Measurements from ENCODE around the gene RIF1. TPM values are rescaled to one million over a fixed set of nuclear protein-coding genes. Genes with fewer than 3 reads are reported as not detected.
"Not testable (repeated sequence)": the region's sequence is repeated elsewhere in the genome, so short reads cannot be mapped to it uniquely, and the experiment has no call there.

RIF1 gene
- total RNA-seq, 1 donor from 2014 or later: 43.2 TPM

DNA sequence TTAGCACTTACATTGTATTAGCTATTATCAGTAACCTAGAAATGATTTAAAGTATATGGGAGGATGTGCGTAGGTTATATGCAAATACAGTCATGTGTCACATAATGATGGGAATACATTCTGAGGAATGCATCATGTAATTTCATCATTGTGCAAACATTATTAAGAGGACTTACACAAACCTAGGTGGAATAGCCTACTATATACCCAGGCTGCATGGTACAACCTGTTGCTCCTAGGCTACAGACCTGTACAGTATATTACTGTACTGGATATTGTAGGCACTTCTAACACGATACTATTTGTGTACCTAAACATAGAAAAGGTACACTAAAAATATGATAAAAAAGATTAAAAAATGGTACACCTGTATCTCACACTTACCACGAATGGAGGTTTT lies 7.9 kb downstream of the RIF1 start:
- no peak for DNase-seq

DNA sequence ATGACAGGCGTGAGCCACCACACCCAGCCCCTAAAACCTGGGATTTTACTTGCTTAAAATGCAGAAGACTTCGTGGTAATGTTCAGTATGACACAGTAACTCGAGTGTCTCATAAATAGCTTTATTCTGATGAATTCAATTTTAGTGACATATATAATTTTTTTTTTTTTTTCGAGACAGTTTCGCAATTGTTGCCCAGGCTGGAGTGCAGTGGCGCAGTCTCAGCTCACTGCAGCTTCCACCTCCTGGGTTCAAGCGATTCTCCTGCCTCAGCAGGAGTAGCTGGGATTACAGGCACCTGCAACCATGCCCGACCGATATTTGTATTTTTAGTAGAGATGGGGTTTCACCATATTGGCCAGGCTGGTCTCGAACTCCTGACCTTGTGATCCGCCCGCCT lies 12.0 kb downstream of the RIF1 start:
- not testable (repeated sequence) for DNase-seq

DNA sequence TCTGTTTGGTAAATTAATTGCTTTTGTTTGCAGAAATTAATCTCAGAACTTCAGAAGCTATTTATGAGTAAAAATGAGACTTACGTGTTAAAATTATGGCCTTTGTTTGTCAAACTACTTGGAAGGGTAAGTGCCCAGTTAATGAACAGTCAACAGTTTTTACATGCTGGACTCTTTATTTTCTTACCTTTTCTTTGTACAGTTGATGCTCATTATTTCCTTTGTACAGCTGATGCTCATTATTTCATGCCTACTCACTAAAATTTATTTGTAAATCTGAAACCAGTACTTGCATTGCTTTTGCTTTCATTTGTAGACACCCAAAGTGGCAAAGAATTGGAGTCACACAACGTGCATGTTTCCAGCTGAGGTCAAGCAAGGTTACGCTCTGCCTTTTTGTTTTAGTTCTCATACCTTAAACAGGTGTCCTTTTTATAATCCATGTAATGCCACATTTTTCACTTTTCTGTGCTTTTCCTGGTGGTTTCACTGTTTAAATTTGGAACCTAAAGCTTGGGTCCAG lies 13.3 kb downstream of the RIF1 start:
- no peak for DNase-seq

DNA sequence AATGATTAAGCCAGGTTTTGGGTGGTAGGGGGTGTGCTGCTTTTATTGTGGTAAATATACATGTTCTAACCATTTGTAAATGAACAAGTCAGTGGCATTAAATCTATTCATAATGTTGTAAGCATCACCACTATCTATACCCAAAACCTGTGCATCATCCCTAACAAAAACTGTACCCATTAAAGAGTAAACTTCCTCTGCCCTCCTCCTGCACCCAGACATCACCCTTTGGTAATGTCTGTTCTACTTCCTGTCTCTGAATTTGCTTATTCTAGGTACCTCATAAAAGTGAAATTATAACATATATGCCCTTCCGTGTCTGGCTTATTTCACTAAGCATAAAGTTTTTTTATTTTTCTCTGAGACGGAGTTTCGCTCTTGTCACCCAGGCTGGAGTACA lies 14.1 kb downstream of the RIF1 start:
- DNase-seq: no peak

DNA sequence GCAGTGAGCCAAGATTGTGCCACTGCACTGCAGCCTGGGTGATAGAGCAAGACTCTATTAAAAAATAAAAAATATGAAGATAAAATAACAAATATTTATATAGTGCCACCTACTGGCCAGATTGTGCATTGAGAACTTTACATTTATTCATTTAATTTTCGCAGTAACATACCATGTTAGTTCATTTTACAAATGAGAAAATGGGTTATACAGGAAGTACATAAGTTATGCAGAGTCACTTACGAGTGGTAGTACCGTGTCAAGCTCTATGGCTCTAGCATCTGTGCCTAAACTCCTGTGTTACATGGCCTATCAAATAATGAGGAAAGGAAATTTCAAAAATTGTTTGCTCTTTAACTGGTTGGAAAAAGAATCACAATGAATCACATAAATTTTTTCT lies 27.9 kb downstream of the RIF1 start:
- peak; percentile 51 for DNase-seq

DNA sequence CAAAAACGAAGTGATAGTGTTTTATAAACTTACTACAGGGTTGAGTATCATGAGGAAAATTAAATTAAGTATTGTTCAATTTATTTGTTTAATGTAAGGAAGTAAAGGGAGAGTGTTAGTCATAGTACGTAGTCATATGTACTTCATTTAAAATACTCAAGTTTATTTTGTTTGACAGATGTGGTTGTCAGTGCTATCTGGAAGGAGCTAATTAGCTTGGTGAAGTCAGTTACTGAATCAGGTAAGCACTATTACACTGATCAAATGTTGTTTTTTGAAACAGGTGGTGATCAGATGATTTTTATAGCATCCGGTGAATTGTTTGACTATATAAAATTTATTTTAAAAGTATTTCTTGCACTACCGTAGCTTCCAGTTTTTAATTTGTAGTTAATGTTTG lies 28.8 kb downstream of the RIF1 start:
- DNase-seq: no peak

DNA sequence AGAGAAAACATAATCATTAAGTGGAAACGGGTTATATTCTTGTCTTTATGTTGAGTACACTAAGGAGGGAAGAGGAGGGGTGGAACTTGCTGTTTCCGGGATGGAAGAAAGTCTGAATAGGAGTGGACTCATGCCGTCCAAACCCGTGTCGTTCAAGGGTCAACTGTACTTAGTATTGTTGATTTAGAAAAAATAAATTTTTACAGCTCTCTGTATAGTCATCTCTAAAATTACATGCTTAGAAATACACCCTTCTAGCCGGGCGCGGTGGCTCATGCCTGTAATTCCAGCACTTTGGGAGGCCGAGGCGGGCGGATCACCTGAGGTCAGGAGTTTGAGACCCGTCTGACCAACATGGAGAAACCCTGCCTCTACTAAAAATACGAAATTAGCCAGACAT lies 29.4 kb downstream of the RIF1 start:
- DNase-seq: no peak

DNA sequence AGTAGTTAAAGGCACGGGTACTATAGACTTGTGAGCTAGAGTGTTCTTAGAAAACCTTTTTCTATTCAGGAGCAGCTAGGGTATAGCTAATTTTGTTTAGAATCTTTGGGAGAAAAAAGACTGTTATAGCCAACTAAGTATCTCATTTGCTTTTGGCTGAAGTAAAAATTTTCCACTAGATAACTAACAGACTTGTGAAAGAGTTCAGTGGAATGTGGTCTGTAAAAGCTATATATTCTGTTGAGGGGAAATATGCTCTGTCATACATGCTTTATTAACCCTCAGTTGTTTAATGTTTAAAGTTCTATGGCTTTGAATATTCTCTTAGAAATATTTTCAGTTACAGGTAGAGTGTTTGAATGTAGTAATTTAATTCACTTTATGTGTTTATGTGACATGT lies 49.7 kb downstream of the RIF1 start:
- DNase-seq: no peak

DNA sequence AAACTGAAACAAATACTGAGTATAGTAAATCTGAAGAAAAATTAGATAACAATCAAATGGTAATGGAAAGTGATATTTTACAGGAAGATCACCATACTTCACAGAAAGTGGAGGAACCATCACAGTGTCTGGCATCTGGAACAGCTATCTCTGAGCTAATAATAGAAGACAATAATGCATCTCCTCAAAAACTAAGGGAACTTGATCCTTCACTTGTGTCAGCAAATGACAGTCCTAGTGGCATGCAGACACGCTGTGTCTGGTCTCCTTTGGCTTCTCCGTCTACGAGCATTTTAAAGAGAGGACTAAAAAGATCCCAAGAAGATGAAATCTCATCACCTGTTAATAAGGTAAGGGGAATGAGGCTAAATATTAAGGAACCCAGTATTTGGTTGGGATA lies 56.1 kb downstream of the RIF1 start:
- no peak for DNase-seq

DNA sequence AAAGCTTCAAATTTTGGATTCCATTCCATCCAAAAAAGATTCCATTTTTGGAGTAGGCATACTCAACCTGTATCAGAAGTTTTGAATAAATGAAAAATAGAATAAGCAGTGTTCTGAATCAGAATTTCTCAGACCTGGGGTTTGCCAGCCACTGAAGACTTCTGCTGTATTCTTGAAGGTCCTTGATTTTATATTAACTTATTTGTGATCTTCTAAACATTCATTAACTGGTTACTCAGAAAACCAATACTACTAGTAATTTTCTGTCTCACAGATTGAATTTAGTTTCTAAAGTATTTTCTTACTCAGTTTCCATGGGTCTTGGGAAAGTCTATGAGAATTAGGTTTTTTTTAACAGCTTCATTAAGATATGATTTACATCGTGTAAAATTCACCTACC lies 60.9 kb downstream of the RIF1 start:
- no peak for DNase-seq

DNA sequence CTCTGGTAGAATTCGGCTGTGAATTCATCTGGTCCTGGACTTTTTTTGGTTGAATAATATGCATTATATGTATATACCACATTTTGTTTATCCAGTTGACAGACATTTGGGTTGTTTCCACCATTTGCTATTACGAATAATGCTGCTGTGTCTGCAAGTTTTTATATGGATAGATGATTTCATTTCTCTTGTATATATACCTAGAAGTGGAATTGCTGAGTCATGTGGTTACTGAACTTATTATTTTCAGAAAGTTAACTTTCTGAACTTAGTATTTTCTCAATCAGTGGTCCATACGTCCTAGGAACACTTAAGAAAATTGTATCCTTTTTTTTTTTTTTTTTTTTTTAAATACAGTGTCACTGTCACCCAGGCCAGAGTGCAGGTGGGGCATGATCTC lies 63.3 kb downstream of the RIF1 start:
- no peak for DNase-seq

DNA sequence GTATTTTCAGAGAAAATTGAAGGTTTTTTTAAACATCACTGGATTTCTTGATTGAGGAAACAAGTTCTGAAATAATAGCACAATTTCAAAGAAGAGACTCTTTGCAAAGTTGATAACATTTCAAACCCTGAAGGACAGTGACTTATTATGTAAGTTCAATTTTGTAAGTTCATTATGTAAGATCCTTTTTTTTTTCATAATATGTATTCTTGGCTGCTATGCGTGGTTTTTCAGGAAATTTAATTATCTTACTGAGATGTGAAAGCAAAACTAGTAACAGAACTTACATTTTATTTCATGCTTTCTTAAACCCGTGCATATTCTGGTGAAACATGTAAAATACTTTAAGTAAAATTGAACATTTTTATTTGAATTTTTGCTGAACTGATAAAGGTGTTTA lies 65.4 kb downstream of the RIF1 start:
- DNase-seq: no peak

DNA sequence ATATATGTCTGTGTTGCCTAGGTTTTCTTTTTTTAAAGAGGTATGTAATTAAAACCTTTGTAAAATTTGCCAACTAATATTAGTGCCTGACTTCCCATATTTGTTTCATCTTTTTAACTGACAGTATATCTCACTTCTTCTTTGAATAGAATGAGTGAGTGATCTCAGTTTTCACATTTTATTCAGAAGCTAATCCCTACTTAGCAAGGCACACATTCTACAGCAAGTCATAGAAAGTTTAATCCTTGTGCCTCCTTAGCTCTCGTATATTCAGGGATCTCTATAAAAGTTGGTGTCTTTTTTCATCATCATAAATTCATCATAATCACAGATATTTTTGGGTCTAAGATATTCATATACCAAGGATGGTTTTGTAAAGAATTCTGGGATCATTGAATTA lies 66.6 kb downstream of the RIF1 start:
- no peak for DNase-seq

DNA sequence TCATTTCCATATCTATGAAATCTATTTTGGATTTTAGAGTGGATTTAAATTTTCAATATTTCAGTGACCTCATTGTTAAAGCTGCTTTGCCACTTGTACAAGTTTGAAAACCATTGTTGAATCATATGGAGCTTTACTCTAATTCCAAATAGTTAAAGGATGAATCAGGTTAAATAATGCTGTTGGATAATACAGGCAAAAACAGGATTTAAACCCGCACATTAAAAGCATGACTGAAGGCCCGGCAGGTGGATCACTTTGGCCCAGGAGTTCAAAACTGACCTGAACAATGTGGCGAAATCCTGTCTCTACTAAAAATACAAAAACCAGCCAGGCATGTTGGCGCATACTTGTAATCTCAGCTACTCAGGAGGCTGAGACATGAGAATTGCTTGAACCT lies 68.3 kb downstream of the RIF1 start:
- no peak for DNase-seq

DNA sequence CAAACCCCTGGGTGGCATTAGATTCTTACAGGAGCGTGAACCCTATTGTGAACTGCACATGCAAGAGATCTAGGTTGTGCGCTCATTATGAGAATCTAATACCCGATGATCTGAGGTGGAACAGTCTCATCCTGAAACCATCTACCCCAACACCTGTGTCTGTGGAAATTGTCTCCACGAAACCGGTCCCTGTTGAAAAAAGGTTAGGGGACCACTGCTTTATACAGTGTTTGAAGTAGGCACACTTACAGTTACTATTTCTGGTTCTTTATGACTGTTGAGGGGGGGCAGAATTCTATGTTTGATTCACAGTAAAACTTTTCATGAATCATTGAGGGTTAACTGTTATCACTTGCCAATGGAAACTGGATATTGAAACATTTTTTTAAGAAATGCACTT lies 72.0 kb downstream of the RIF1 start:
- DNase-seq: no peak

DNA sequence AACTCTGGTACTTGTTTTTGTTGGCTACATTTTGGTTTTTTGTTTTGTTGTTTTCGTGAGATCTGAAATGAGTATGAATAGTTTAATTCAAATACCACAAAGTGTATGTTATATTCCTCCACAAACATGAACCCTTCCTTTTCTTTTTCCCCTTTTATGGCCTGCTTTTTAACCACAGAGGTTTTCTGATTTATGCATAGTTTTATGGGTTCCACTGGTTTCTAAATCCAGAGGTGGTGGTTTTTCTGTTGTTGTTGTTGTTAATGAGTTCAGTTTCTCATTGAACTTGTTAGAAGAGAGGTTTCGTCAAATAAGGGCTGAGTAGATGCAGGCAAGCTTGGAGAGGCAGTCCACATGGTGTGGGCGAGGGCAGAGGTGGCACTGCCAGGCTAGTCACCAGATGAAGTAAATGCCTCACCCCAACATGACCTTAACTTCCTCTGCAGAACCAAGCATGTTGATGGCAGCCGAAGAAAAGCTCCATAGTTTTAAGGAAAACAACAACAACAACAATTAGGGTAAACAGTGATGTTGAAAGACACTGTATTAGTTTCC lies 72.5 kb downstream of the RIF1 start:
- no peak for DNase-seq

DNA sequence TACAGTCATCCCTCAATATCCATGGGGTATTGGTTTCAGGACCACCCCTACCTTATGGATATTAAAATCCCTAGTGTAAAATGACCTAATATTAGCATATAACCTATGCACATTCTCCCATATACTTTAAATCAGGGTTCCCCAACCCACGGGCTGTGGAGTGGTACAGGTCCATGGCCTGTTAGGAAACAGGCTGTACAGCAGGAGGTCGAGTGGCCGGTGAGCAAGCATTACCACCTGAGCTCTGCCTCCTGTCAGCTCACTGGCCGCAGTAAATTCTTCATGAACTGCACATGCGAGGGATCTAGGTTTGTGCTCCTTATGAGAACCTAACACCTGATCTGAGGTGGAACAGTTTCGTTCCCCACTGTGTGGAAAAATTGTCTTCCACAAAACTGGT lies 73.8 kb downstream of the RIF1 start:
- no peak for DNase-seq

DNA sequence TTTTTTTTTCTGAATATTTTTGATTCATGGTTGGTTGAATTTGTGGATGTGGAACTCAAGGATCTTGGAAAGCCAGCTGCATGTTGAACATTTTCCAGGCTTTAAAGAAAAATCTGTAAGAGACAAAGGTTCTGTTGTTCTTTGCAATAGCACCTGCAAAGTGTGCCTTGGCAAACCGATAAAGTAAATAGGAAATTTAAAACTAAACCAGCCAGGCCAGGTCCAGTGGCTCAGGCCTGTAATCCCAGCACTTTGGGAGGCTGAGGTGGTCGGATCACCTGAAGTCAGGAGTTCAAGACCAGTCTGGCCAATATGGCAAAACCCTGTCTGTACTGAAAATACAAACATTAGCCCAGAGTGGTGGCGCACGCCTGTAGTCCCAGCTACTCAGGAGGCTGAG lies 74.4 kb downstream of the RIF1 start:
- no peak for DNase-seq

DNA sequence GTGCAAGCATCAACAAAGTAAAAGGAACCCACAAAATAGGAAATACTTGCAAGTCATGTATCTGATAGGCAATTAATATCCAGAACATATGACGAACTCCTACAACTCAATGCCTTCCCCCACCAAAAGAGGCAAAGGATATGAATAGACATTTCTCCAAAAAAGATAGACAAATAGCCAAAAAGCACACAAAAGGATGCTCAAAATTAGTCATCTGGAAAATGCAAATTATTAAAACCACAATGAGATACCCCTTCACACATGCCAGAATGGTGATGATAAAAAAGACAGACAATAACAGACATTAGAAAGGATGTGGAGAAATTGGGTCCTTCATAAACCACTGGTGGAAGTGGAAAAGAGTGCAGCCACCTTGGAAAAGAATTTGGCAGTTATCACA lies 76.4 kb downstream of the RIF1 start:
- DNase-seq: no peak

DNA sequence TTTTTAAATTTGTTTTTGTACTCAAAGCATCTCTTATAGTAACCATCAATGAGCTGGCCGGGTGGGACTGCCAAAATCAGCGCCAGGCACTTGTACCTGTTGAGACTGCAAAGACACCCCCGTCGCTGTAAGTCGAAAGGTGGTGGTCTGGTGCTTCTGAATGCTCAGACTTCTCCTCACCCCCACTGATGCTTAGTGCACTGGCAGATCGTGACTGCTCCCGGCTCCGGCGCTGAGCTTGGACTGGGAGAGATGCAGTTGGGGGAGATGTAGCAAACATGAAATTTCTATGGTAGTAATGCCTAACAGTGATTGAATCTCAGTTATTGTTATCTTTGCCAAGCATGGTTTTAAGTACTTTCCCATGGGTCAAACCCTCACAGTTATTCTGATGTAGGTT lies 80.6 kb downstream of the RIF1 start:
- DNase-seq: no peak

DNA sequence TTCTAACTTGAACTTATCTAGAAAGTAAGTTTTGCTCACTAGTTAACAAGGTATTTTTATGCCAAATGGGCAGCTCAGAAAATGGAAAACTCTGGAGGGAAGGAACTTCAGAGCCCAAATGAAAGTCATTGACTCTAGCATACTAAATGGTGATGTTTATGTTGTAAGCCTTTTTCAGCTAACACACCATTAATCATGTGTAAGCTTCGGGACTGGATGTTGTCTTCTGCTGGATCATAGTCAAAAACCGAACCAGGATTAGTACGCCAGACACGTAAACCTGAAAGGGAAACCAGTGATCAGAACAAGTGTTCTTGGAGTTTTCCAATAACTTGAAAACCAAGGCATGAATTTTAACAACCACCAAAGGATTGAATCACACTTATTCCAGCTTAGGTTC lies 81.8 kb downstream of the RIF1 start:
- DNase-seq: no peak

DNA sequence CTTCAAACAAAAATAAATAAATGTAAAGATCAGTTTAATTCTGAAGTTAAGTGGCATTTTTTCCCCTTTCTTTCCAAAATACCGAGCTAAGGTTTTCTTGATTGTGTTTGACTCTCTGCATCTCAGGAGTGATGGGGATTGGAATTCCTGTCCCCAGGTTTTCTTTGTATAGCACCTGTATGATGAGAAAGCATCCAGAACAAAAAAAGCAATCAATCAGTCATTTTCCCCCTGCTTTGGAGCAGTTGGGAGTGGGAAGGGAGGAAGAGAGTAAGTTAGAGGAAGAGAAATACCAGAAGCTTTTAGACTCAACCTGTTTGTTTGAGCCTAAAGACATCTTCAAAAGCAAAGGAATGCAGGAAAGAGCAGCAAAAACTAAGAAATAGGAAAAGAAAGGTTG lies 88.5 kb downstream of the RIF1 start:
- no peak for DNase-seq

DNA sequence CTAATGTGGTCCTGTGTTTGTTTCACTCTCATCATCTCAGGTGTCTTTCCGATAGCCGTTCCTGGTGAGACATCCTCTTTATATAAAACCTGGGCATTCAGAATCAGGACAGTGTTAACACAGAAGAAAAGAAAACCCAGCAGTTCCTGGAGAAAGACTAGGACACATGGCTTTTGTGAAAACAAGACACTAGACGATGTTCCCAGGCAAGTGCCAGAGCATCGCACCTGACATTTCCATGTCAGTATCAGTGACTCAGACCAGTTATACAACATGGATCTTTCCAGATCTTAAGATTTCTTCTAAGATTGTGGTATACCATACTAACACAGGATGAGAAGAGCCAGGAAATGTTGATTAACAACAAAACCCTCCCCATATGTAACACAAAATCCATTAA lies 96.5 kb downstream of the RIF1 start:
- no peak for DNase-seq

DNA sequence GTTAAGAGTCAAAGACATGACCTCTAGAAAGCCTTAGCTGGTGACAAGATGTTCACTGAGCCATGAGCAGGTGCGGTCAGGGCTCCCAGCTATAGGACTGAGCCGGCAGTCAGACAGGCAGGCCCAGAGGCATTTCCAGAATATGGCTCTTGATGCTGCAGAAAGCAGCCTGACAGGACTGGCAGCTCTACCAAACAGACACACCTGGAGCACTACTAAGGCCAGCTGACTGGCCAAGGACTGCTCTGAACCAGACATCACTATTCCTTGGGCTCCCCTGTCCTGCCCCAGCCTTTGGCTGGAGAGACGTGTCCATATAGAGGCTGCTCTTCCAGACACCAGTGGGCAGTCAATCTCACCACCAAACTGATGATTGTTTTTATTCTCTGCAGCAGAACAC lies 98.8 kb downstream of the RIF1 start:
- no peak for DNase-seq

DNA sequence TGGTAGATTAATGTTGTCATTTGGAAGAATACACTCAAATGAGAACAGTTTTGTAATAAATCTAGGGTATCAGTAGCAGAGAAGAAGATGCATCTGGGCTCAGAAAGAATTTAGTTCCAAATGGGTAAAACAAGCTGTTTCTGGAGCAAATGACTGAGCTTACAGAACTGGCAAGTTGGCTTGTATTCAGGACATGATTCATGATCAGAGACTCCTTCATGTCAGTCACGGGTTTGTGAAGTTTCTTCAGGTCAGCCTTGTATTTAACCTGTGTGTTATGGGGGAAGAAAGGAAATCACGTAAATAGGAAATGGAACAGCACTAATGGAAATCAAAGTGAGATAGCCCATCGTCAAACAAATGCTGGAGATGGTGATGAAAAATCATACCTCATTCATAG lies 109.1 kb downstream of the RIF1 start:
- peak; percentile 67 for DNase-seq

DNA sequence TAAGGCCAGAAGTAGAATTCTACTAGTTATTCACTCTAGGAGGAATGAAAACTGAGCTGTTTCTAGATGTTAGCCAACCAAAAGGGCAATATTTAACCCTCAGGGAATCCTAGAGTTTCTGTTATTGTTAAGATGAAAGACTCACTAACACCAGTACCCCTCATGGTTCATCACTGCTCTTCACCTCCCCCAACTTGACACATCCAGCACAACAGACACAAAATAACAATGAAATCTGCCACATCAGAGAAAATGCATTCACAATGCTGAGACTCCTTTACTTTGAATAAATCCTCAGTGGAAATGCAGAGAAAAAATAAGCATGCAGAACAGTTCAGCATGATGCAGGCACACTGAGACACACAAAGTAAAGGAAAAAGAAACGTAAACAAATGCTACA lies 111.3 kb downstream of the RIF1 start:
- no peak for DNase-seq

All from dermis blood vessel endothelial cell (primary cell).